ENCODE measurements around the gene FUT1. TPM values are rescaled to one million over a fixed set of nuclear protein-coding genes. Genes with fewer than 3 reads are reported as not detected.

The FUT1 gene
- 5.5 and 6.4 TPM in 2 replicates for total RNA-seq

DNA sequence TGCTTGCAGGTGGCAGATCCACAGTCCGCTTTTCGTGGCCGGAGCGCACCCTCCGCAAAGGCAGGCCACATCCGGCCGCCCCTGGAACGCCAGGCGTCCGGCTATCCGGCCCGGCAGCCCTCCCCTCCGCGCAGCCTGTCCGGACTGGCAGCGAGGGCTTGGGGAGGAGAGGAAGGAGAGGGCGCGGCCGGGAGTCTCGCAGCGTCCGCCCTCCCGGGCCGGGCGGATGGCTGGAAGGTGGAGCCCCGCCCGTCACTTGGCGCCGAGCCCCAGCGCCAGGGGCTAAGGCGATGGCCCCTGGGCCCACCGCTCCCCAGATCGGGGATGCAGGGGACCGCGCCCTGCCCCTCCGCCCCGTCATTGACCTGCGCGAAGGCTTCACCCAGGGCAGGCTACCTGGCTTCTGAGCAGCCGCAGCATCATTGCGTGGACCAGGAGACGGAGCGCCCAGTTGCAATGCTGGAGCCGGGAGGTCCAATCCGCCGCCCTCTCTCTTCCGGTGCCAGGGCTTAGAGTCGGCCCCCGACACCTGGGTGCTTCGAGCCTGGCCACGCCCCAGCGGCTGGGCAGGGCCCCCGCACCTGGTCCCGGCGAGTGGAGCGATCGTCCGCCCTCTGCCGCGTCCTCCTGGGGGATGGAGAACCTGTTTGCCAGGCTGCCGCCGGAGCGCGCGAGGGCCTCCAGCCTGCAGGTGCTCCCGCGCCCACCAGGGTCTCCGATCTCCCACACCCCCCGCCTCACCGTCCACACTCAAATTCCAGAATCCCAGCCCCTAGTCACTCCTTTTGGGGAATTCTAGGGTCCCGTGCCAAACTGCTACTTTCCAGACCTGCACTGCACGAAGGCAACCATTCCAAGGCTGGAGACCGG, at the start of gene FUT1:
Gene FUT1 (minus strand): TSS at position 146 of the 870 bp plus-strand sequence. CDS start 1,360 bp downstream, outside the sequence.

DNA sequence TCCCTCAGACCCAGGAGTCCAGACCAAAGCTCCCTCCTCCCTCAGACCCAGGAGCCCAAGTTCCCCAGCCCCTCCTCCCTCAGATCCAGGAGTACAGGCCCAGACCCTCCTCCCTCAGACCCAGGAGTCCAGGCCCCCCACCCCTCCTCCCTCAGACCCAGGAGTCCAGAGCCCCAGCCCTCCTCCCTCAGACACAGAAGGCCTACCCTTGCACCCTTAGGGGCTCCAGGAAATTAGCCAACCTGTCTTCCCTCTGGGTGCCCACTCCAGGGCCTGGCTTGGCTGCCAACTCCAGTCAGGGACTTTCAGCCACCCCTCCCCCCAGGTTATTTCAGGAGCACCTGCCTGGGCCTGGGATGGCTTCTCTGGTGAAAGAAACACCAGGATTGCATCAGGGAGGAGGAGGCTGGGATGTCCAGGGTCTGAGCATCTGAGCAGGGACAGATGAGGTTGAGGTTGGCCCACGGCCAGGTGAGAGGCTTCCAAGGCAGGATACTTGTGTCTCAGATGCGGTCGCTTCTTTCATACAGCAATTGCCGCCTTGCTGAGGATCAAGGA, 2.7 kb upstream of the FUT1 start, which contains the start of gene FGF21:
Gene FGF21 (plus strand): TSS at position 441 of the 558 bp plus-strand sequence. CDS start 713 bp downstream, outside the sequence.

DNA sequence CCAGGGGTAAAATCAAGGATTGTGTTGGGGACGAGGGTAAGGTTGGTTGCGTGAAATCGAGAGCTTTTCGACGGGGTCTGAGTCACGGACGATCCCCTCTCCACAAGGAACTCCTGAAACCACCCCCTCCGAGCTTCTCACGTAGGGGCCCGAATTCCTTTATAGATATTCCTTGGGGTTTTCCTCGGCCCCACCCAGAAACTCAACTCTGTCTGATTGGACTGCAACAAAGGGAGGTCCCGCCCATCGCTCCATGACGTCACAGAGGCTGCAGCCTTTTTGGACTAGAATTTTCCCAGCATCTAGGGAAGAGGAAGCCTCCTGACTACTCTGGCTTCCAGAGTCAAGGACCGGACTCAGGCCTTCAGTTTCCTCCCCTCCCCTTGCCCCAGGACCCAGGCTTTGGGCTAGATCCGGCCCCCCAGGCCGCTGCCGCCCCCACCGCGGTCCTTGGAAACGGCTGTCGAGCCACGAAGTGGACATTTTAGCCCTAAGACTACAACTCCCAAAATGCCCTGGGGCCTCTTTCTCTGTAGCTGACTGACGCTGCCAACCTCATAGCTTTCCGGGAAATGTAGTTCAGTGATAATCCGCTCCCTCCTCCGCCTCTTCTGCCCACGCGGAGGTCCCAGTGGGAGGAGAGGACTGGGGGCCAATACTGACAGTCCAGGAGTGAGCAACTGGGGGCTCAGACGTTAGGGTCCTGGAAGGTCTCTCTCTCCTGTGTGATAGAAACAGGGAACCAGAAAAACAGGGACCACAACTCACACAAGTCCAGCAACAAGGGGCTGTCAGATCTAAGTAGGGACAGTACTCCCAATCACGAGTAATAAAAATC, 5.5 kb downstream of the FUT1 start, which contains the start of gene IZUMO1:
Gene IZUMO1 (minus strand): TSS at position 172 of the 838 bp plus-strand sequence. CDS start 1,050 bp downstream, outside the sequence.

DNA sequence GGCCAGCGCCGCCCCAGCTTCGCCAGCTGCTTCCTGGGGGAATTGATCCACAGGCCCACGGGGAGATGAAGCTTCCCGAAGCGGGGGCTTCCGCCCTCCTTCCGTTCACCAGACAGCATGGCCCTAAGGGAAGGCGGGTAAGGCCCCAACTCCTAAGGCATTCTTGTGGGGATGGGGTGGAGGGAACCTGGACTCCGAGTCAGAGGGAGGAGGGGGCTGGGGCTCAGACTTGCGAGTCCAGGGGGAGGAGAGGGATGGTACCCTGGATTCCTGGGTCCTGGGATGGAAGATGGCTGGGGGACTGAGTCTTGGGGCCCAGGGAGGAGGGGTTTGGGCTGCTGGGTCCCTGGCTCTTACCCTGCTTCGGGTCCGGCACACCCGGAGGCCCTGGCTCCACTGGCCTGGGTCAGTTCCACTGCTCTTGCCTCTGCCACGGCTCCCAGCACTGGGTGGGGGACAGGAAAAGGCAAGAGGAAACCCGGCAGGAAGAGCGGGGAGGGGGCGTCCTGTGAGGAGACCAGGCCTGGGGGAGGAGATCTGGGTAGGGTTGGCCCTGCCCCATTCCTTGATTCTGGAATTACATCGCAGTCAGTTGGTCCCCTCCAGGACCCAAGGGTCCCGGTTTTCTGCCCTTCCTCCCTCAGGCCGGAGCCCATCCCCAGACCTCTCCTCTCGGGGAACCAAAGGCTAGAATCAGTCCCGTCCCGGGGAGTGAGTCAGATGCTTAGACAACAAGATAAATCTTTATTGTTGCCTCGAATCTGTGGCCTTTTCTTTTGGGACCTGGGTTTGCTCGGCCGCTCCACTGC, 12.1 kb downstream of the FUT1 start, which contains the start of gene RASIP1:
Gene RASIP1 (minus strand): TSS at position 447 of the 809 bp plus-strand sequence. CDS start 328 bp downstream, at position 119.

DNA sequence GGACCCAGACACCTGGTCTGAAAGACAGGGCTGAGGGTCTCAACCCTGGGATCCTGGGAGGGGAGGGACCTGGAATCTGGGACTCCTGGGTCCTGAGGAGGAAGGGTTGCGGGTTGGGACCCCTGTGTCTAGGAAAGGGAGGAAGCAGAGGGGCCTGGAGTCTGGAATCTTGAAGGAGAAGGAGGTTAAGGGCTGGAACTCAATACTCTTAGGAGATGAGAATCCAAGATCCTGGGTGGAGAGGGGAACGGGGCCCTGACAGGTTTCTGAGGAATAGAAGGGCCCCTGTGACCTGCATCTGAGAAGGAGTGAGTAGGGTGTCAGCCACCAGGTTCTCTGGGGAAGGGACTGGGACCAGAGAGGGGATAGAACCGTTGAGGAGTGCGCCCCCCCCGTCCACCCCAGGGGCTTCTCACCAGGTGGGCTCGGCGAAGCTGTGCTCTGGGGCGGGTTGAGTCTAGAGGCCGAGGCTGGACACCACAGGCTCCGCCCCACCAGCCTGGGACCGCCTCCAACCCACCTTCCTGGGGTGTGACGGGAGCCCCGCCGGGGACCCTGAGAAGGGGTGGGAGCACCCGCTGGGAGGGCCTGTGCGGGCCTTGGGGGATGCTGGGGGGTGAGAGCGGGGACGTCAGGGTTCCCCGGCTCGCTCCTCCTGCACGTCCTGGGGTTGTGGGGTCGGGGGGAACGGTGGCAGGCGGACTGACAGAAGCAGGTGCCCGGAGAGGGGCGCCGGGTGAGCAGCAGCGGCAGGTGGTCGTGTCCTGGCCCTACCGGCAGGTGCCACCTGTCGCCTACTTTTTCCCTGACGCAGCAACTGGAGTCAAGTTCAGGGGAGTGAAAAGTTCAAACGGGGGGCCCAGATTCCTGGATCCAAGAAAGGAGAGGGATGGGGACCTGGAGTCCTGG, 32.9 kb downstream of the FUT1 start, which contains the start of gene MAMSTR:
Gene MAMSTR (minus strand): TSS at position 463 of the 909 bp plus-strand sequence. CDS start 694 bp downstream, outside the sequence.

Other genes starting within 250 kb of the FUT1 start
- under 0.01 and 0.61 TPM in 2 replicates for gene LMTK3, start 240.8 kb downstream of the FUT1 start, total RNA-seq
- gene SULT2B1, start 200.5 kb downstream of the FUT1 start, total RNA-seq: not detected in 2 replicates
- gene SPACA4, start 145.9 kb downstream of the FUT1 start, total RNA-seq: not detected in 2 replicates
- gene FAM83E, start 137.6 kb downstream of the FUT1 start, total RNA-seq: 0.65 and 1.1 TPM in 2 replicates
- 2,633 and 3,123 TPM in 2 replicates for gene RPL18, start 133.5 kb downstream of the FUT1 start, total RNA-seq
- gene SPHK2, start 133.1 kb downstream of the FUT1 start, total RNA-seq: 8.4 and 10.5 TPM in 2 replicates
- 1.2 and 1.6 TPM in 2 replicates for gene DBP, start 115.3 kb downstream of the FUT1 start, total RNA-seq
- 0.65 and 1.2 TPM in 2 replicates for gene CA11, start 106.5 kb downstream of the FUT1 start, total RNA-seq
- not detected in 2 replicates for gene NTN5, start 79.6 kb downstream of the FUT1 start, total RNA-seq
- not detected in 2 replicates for gene FUT2, start 56.7 kb downstream of the FUT1 start, total RNA-seq
- gene MAMSTR, start 32.9 kb downstream of the FUT1 start, total RNA-seq: 0.32 TPM in 1 of 2 replicates, not detected in the other
- 68.2 and 85.8 TPM in 2 replicates for gene RASIP1, start 12.0 kb downstream of the FUT1 start, total RNA-seq
- 0.30 and 0.32 TPM in 2 replicates for gene IZUMO1, start 5.7 kb downstream of the FUT1 start, total RNA-seq
- gene FGF21, start 2.9 kb upstream of the FUT1 start, total RNA-seq: not detected in 2 replicates
- gene BCAT2, start 58.4 kb upstream of the FUT1 start, total RNA-seq: 47.4 TPM in 2 replicates
- gene HSD17B14, start 83.8 kb upstream of the FUT1 start, total RNA-seq: 5.8 and 13.2 TPM in 2 replicates
- gene PLEKHA4, start 116.0 kb upstream of the FUT1 start, total RNA-seq: 1.9 and 2.7 TPM in 2 replicates
- 24.4 and 27.2 TPM in 2 replicates for gene PPP1R15A, start 119.8 kb upstream of the FUT1 start, total RNA-seq
- 0.32 TPM in 1 of 2 replicates, not detected in the other for gene TULP2, start 146.1 kb upstream of the FUT1 start, total RNA-seq
- 86.9 and 92.9 TPM in 2 replicates for gene NUCB1, start 147.7 kb upstream of the FUT1 start, total RNA-seq
- not detected in 2 replicates for gene DHDH, start 181.1 kb upstream of the FUT1 start, total RNA-seq
- 137 and 154 TPM in 2 replicates for gene BAX, start 202.2 kb upstream of the FUT1 start, total RNA-seq
- gene FTL, start 212.7 kb upstream of the FUT1 start, total RNA-seq: 777 and 969 TPM in 2 replicates
- 22.9 and 25.3 TPM in 2 replicates for gene GYS1, start 240.7 kb upstream of the FUT1 start, total RNA-seq
- gene RUVBL2, start 241.2 kb upstream of the FUT1 start, total RNA-seq: 364 and 391 TPM in 2 replicates

All from epithelial cell of umbilical artery (primary cell).